Measurements from ENCODE around the gene SSBP3.

The SSBP3 gene

GRCh38 chr1:54409156-54410142 is 3.3 kb upstream of the SSBP3 start:
- no peak for FAIRE-seq

DNA sequence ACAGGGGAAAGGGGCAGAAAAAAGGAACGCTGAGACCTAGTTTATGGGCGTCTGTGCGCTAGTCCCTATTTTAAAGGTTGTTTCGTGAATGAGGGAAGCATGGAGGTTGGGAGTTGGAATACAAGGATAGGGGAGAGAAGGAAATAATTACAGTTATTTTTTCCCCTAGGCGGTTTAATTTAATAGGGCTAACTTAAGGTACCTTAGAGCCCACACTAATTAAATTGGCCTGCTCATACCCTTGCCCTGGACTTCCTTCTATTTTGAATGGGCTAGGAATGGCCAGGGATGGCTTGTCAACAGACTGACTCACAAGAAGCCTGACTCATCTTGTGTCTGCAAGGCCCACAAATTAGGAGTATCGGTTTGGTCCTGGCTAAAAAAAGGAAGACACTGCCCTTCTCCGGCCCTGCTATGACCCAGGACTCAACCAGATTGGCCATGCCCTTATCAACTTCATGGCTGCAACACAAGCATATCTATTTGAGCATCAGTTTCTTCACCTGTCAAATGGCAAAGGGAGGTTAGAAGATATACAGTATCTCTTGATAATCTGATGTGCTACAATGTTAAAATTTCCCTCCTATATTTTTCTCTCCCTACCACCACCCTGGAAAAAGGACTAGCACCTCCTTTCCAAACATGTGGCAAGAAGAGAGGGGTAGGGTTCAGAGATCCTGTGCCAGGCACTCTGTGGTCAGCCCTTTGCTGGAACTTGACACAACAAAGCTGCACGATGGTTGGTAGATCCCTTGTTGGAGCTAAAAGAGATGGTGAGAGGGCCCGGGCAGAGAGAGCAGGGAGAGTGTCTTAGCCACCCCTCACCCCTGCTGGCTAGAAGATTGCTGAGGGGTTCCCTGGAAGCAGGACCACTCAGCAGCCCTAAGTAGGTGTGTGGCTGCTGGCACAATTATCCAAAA is 2.2 kb upstream of the SSBP3 start:
- FAIRE-seq = no peak

DNA sequence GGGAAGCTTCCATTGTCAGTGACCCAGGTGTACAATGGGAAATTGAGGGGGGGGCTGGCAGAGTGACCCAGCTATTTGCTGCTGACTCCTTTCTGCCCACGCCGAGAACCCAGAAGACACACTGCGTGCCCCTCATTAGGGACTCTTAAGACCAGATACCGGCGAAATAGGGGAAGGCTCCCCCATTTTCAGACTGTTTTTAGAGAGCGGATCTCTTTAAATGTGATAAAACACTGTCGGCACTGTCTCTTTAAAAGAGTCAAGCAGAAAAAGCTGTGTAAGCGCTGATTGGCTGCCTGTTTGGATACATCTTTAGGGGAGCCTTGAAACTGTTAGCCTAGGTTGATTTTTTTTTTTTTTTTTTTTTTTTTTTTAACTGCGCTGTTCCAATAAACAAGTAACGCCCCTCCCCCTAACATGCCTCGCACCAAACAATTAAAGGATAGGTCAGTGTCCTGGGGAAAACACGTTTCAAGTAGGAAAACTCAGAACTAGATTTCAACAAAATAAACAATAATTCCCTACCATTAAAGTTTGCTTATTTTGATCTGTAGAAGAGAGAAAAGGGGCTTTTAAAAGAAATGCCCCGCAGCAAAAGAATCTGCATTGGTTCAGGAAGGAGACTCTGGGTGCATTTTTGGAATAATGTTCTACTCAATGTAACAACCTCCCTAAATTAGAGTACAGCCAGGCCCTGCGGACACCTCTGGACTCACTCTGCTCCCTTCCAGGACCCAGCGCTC is 1.4 kb upstream of the SSBP3 start:
- FAIRE-seq = peak; percentile 99

- no peak for FAIRE-seq
Observed at GRCh38 chr1:54407154-54407403, 885 bp upstream of the SSBP3 start.

DNA sequence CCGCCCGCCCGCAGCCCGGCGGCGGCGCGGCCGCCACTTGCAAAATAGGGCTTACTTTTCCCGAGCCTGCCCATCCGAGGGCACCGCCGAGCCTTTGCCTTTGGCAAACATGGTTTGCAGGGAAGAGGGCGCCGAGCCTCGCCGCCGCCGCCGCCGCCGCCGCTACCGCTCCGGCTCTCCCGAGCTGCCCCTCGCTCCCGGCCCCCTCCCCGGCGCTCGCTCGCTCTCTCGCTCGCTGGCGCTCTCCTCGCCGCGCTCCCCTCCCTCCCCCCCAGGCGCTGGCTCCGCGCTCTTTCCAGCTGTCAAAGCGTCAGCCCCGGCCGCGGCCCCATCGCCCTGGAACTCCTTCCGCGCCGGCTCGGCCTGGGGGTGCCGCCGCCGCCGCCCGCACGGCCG is 298 bp downstream of the SSBP3 start:
- no peak for FAIRE-seq

- no peak for FAIRE-seq
Observed at GRCh38 chr1:54404939-54405897, 976 bp downstream of the SSBP3 start.

DNA sequence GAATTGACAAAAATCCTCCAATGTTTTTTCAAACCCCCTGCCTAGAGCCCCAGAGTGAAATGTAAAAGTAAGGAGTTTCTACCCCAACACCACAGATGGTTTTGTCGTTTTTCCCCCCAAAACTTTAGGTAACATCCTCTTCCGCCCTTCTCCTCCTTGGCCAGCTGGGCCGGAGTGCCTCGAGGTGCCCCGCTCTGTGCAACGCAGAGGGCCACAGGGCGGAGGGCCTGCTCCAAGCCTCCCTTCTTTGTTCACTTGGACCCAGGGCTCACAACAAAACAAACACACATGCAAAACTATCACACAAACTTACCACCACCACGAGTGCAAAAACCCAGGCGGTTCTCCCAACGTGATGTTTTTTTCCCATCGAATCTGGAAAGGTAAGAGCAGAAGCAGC is 1.9 kb downstream of the SSBP3 start:
- no peak for FAIRE-seq

GRCh38 chr1:54403808-54404261 is 2.4 kb downstream of the SSBP3 start:
- no peak for FAIRE-seq

DNA sequence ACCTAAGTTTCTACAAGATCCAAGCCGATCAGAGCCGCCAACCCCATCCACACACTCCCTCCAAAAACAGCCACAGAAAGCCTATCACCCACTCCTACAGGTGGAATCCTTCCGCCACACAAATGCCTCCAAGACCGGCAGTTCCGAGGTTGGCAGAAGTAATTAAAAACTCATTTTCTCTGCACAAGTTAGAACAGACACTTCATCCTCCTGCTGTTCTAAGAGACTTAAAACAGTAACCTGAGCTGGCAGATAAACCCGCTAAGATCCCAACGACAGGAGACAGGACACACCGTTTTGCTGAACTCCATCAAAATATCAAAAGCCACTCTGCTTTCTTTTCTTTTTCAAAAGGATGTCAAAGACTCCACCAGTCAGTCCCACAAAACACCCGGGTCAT is 2.8 kb downstream of the SSBP3 start:
- no peak for FAIRE-seq

DNA sequence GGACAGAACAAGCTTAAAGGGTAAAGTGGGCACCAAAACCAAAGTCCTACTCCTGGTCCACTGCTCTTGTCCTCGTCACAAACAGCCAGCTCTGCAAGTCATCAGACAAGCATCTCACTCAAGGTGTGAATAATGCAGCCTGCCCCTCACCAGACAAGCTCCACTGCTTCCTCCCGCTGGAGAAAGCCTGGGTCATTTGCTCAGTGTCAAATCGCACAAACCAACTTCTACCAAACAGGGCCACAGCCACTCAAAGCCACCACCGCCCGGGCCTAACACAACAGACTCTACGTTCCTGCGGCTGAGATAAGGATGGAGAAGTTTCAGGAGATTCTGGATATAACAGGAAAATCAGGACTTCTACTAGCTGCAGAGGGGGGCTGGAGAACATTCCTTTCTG is 3.3 kb downstream of the SSBP3 start:
- FAIRE-seq = no peak

DNA sequence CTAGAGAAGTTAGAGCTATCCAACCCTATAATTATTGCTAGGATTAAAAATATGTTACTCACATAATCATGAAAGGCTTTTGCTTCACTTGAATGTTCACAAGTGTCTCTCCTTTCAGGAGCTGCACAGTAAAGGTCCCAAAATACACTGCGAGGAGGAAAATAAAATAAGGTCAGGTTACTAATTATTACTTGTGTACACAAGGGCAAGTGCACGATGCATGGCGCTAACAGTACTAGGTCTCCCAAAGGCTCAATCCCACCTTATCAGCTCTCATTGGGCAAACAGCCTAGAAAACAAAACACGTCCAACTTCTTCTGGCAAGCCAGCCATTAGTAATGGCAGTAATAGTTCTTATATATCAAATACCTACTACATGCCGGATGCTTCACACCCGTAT is 4.4 kb downstream of the SSBP3 start:
- FAIRE-seq = no peak

- no peak for FAIRE-seq
Observed at GRCh38 chr1:54400329-54400728, 5.9 kb downstream of the SSBP3 start.

DNA sequence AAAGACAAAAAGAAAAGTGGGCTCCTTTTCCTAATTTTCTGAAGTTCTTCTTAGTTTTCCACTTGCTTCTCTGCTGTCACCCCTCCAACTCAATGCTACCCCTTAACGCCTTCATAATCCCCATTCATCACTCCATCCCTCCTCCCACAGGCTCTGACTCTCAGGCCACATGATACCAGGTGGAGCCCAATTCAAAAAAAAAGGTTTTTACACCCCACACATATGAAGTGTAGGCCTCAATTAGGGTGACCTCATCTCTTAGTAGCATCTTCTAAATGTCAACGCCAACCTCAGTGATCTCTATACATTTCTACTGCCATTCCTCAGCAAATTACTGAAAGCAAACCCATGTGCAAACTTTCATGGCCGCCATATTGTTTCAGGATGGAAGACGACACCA is 6.4 kb downstream of the SSBP3 start:
- no peak for FAIRE-seq

DNA sequence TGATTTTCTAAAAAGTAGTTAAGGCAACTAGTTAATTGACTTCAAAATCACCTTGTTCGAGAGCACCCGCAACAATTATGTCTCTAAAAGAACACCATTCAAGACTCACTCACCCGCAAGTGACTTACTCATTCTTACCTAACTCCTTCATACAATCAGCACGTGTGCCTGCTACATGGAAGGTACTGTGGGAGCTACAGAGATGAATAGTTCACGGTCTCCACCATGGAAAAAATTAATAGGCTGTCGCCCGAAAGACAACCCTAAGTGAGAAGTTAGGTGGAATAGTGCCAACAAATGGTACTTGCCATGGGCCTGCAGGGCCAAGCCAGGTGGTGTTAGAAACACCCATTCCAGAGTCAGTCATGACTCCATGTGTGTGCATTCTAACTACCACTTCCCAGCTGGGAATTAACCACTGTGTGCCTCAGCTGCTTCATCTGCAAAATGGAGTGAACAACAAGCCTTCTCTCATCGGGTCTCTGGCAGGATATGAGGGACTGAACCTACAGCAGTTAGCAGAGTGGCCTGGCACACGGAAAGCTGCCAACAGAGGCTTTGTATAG is 7.1 kb downstream of the SSBP3 start:
- no peak for FAIRE-seq

DNA sequence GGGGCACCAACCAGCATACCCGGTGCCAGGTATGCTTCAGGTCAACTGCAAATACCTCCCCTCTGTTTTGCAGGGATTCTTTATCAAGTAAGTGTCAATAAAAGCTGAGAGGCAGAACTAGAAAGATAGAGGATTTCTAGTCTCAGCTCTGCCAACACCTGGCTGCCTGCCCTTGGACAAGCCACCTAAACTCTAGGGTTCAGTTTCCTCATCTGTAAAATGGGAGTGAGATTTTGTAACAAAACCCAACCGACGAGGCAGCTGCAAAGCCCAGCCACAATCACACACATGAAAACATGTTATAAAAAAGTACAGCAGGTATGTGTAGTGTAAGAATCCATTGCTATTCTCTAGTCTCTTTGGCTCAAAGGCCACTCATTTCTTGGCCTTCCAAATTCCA is 8.2 kb downstream of the SSBP3 start:
- FAIRE-seq = no peak

- no peak for FAIRE-seq
Observed at GRCh38 chr1:54397090-54397591, 9.1 kb downstream of the SSBP3 start.

- no peak for FAIRE-seq
Observed at GRCh38 chr1:54396261-54396933, 9.8 kb downstream of the SSBP3 start.

DNA sequence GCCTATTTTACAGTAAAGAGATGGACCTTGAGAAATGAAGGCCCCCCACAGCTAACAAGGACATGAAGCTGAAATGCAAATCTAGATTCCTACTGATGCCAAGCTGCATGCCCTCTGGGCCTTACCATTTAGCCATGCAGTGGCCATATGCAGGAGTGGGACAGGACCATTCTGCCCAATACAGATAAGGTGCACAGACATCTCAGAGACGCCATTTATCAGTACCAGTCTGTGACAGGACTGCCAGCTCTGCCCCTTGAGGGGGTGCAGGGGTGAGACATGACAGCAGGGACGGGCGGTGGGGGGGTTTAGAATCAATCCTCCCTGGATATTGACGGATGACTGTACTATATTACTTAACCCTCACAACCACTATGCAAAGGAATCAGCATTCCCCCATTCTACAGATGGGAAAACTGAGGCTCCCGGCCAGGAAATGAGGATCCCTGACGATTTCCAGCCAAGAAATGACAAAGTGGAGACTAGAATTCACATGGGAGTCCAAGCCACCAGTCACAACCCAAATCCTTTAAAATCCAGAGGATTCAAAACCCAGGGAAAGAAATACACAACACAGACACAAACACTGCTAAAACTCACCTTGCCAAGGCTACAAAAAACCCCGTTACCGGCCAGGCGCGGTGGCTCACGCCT is 10.8 kb downstream of the SSBP3 start:
- FAIRE-seq = no peak

DNA sequence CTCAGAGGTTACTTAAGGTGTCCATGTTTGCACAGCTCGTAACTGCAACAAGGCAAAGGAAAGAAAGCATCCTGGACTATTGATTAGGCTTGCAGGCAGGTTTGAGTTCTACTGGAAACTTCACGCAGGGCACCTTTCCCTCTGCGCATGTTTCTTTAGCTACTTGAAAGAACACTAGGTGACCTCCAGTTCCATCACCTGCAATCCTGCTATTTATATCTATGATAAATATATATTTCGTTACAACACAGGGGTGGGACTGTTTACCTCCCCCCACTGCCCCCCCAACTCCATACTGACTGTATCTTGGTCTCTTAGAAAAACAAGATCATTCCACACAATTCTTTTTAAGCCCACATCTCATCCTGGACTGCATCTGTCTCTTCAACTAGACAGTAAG is 12.1 kb downstream of the SSBP3 start:
- no peak for FAIRE-seq

- no peak for FAIRE-seq
Observed at GRCh38 chr1:54392401-54392800, 13.8 kb downstream of the SSBP3 start.
